Measurements from ENCODE around the gene PALD1.
"Not testable (repeated sequence)": the region's sequence is repeated elsewhere in the genome, so short reads cannot be mapped to it uniquely, and the experiment has no call there.

PALD1 gene

DNA sequence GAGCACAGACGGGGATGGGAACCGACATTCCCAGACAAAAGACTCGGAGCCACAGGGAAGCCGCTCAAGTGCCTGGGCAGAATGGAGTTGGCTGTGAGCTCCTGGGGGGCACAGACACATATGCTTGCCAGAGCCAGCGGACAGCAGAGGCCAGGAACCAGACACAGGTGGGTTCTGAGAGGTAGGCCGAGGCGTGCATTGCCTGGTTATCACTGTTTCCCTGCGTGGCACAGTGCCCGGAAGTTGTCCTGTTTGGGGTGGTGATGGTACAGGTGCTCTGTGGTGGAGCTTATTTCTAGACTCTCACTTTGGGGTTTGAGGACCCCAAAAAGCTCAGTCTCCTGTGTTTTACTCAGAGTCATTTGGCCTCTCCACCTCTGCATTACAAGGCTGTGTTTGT lies 2.5 kb downstream of the PALD1 start:
- TF ChIP-seq, protein P1, sequence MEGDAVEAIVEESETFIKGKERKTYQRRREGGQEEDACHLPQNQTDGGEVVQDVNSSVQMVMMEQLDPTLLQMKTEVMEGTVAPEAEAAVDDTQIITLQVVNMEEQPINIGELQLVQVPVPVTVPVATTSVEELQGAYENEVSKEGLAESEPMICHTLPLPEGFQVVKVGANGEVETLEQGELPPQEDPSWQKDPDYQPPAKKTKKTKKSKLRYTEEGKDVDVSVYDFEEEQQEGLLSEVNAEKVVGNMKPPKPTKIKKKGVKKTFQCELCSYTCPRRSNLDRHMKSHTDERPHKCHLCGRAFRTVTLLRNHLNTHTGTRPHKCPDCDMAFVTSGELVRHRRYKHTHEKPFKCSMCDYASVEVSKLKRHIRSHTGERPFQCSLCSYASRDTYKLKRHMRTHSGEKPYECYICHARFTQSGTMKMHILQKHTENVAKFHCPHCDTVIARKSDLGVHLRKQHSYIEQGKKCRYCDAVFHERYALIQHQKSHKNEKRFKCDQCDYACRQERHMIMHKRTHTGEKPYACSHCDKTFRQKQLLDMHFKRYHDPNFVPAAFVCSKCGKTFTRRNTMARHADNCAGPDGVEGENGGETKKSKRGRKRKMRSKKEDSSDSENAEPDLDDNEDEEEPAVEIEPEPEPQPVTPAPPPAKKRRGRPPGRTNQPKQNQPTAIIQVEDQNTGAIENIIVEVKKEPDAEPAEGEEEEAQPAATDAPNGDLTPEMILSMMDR (IDR thresholded peaks at IDR 0.05; ENCODE audit: low read depth, low read length), result no peak
- H3K4me3 ChIP-seq (ENCODE audit: low read depth, low read length), result no peak overlapping the region
- DNase-seq (ENCODE audit: low read depth, low spot score), result no peak
- in situ Hi-C loops (cut with HindIII; ENCODE audit: low sequenced_read_pairs), result no loop called here

DNA sequence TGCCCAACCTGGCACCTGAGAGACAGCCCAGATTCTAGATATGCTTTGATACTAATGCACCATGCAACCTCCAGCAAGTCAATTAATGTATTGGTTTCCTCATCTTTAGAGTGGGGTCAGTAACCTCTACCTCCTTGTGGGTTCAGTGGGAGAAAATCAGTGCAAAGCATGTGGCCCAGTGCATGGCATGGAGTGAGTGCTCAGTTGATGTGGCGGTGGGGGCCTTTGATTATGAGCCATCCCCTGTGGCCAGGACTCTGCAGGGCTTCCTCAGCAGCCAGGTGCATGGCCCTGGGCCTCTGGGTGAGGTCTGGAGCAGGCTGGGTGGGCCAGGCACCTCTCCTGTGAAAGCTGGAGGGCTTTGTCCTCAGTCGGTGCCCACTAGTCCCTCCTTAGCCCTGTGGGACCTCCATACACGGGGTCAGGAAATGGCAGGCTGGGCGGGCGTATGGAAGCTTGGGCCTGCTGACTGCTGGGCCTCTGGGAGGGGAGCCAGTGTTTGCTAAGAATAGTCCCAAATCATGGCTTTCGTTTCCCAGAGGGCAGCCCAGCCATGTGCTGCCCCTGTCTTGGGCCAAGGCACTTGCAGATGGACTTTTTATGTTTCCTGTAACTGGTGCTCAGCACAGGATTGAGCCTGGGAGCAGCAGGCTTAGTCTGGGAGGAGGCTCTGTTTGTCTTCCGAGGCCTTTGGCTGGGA lies 3.4 kb downstream of the PALD1 start:
- in situ Hi-C loops (cut with HindIII; ENCODE audit: low sequenced_read_pairs), result no loop called here
- TF ChIP-seq, protein P1 (IDR thresholded peaks at IDR 0.05; ENCODE audit: low read depth, low read length), result no peak
- no peak overlapping the region for H3K4me3 ChIP-seq (ENCODE audit: low read depth, low read length)
- no peak for DNase-seq (ENCODE audit: low read depth, low spot score)

DNA sequence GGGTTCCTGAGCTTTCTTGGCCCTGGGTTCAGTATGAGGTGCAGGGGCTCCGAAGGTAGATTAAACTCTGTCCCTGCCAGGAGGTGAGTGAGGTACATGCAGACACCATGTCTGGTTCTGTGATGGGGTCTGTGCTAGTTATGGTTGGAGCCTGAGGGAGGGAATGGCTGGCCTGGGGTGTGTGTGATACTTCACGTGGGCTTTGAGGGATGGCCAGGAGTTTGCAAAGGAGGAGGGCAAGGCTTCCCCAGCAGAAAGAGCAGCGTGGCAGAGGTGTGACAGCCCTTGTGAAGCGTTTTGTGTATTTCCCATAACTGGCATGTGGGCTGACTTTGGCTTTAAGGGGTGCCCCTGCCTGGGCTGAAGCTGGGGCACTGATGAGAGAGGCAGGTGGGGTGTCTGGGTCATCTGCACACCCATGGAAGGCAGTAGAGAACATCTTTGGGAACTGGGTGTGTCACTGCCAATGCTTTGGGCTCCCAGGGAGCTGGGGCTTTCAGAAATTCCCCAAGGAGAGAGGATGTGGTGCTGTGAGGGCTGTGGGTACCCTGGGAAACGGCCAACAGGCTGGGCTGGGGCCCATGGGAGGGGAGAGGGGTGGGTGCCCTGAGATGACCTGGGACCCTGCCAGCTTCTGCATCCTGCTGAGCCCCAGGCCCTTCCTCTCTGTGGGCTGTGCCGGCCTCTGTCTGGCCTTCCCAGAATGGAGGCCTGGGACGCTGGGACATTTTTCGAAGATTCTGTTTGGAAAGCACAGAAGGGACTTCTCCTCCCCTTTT lies 4.6 kb downstream of the PALD1 start:
- no peak for DNase-seq (ENCODE audit: low read depth, low spot score)
- in situ Hi-C loops (cut with HindIII; ENCODE audit: low sequenced_read_pairs), result no loop called here
- TF ChIP-seq, protein P1 (IDR thresholded peaks at IDR 0.05; ENCODE audit: low read depth, low read length), result no peak
- H3K4me3 ChIP-seq (ENCODE audit: low read depth, low read length), result no peak overlapping the region

DNA sequence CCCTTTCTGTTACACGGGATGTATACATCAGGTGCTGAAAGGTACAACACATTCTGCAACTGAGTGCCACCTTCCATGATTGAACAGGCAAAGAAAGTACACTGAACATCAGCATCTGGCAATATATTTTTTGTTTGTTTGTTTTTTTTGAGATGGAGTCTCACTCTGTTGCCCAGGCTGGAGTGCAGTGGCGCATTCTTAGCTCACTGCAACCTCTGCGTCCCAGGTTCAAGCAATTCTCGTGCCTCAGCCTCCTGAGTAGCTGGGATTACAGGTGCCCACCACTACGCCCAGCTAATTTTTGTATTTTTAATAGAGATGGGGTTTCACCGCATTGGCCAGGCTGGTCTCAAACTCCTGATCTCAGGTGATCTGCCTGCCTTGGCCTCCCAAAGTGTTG lies 5.3 kb downstream of the PALD1 start:
- in situ Hi-C loops (cut with HindIII; ENCODE audit: low sequenced_read_pairs); DNase-seq (ENCODE audit: low read depth, low spot score); H3K4me3 ChIP-seq (ENCODE audit: low read depth, low read length): not testable (repeated sequence)

DNA sequence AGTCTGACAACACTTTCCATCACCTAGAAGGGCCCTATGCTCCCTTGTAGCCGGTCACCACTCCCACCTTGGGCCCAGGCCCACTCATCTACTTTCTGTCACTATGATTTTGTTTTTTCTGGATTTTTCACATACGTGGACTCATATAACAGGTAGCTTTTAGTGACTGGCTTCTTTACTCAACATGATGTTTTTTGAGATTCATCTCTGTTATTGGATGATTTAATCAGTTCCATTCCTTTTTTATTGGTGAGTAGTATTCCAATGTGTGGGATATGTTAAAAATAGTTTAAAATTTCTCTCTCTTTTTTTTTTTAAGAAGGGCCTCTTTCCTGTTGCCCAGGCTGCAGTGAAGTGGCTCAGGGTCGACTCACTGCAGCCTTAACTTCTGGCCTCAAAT lies 9.3 kb downstream of the PALD1 start:
- DNase-seq (ENCODE audit: low read depth, low spot score), result no peak
- in situ Hi-C loops (cut with HindIII; ENCODE audit: low sequenced_read_pairs), result no loop called here
- TF ChIP-seq, protein P1 (IDR thresholded peaks at IDR 0.05; ENCODE audit: low read depth, low read length), result no peak

DNA sequence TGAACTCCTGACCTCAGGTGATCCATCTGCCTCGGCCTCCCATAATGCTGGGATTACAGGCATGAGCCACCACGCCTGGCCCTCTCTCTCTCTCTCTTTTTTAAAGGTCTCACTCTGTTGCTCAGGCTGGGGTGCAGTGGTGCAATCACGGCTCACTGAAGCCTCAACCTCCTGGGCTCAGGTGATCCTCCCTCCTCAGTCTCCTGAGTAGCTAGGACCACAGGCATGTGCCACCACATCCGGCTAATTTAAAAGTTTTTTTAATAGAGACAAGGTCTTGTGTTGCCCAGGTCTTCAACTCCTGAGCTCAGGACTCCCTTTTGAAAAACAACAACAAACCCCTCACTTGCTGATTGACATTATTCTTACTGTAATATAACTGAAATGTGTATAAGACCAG lies 11.6 kb downstream of the PALD1 start:
- H3K4me3 ChIP-seq (ENCODE audit: low read depth, low read length), result no peak overlapping the region
- TF ChIP-seq, protein P1 (IDR thresholded peaks at IDR 0.05; ENCODE audit: low read depth, low read length), result no peak
- DNase-seq (ENCODE audit: low read depth, low spot score), result no peak
- in situ Hi-C loops (cut with HindIII; ENCODE audit: low sequenced_read_pairs), result no loop called here

More for the DNA sequence above, 9.3 kb downstream of the PALD1 start:
- H3K4me3 ChIP-seq (ENCODE audit: low read depth, low read length), result no peak overlapping the region

DNA sequence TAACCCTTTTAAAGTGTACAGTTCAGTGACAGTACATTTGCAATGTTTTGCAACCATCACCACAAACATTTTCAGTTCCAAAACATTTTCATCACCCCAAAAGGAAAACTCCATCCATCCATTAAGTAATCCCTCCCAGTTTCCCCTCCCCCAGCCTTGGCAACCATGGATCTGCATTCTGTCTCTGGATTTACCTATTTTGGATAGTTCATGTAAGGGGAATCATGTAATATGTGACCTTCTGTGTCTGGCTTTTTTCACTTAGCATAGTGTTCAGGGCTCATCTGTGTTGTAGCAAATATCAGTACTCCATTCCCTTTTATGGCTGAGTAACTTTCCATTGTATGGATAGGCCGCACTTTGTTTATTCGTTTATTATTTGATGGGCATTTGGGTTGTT lies 13.0 kb downstream of the PALD1 start:
- TF ChIP-seq, protein P1 (IDR thresholded peaks at IDR 0.05; ENCODE audit: low read depth, low read length), result no peak
- DNase-seq (ENCODE audit: low read depth, low spot score), result no peak
- in situ Hi-C loops (cut with HindIII; ENCODE audit: low sequenced_read_pairs), result no loop called here
- H3K4me3 ChIP-seq (ENCODE audit: low read depth, low read length), result no peak overlapping the region
